H1 (cell line): Measurements from ENCODE around the gene HYDIN. TPM values are rescaled to one million over a fixed set of nuclear protein-coding genes. Genes with fewer than 3 reads are reported as not detected.

ENCODE experiments used
- ASH2L ChIP-seq: fragments of 200-600, 300-600 bp; sonication (generic); IDR thresholded peaks from one replicate; pipeline ENCODE4 v1.7.1; 2017; ENCODE audit warnings: low read length
- CHD7 ChIP-seq: fragments of 300-600 bp; sonication (generic); IDR thresholded peaks from 2 replicates; pipeline ENCODE4 v1.7.1; 2012; ENCODE audit warnings: low read length, moderate library complexity, mild to moderate bottlenecking, inconsistent platforms; ENCODE audit not compliant: insufficient replicate concordance
- CREB1 ChIP-seq: IDR thresholded peaks from 2 replicates; pipeline ENCODE4 v1.6.1; 2012; ENCODE audit warnings: inconsistent platforms
- EGR1 ChIP-seq: IDR thresholded peaks from 2 replicates; pipeline ENCODE4 v1.6.1; 2011; ENCODE audit warnings: low read depth, low read length, borderline replicate concordance
- HDAC6 ChIP-seq: IDR thresholded peaks from one replicate; pipeline ENCODE4 v1.7.1; 2012; ENCODE audit warnings: low read depth, mild to moderate bottlenecking, inconsistent platforms, low read length, moderate library complexity
- JUN ChIP-seq: IDR thresholded peaks from 2 replicates; pipeline ENCODE4 v1.6.1; 2011; ENCODE audit warnings: low read depth, mild to moderate bottlenecking, improper control_type of control experiment, low read length
- POU5F1 ChIP-seq: IDR thresholded peaks from 2 replicates; pipeline ENCODE4 v1.6.1; 2011; ENCODE audit warnings: low read depth, mild to moderate bottlenecking, low read length, moderate library complexity
- RAD21 ChIP-seq, 2 experiments: IDR thresholded peaks in 1 of 2; conservative IDR thresholded peaks in 1 of 2; 2 replicates each; pipeline ENCODE4 v1.6.1; 2011; ENCODE audit warnings: low read depth in 2 of 2, low read length in 2 of 2, improper control_type of control experiment in 1 of 2, inconsistent platforms in 1 of 2, mild to moderate bottlenecking in 1 of 2, moderate library complexity in 1 of 2
- RBBP5 ChIP-seq: IDR thresholded peaks from 2 replicates; pipeline ENCODE4 v1.7.1; 2012; ENCODE audit warnings: low read depth, mild to moderate bottlenecking, inconsistent platforms, low read length, moderate library complexity, borderline replicate concordance
- TCF12 ChIP-seq: IDR thresholded peaks from 2 replicates; pipeline ENCODE4 v1.6.1; 2011; ENCODE audit warnings: low read depth, mild to moderate bottlenecking, low read length
- polyA plus RNA-seq, 7 experiments: library from polyadenylated mRNA; depleted of rRNA in 3 of 7; stranded (reverse) in 5 of 7; unstranded in 2 of 7; fragments of >200 nt in 5 of 7; fragments of 200-250 nt in 2 of 7; gene quantifications; 1 replicate in 5 of 7; 2 replicates in 1 of 7; 4 replicates in 1 of 7; pipeline versions ENCODE4 v1.2.1 to v1.2.3, GENCODE V29; 2011 to 2013; ENCODE audit warnings: missing spikeins in 2 of 7, mixed read lengths in 2 of 7
- total RNA-seq: library from RNA; stranded (reverse); fragmentation: NEBNext Ultra II Directional; extraction: Animal tissue kit (Norgen Biotek cat#: 25700); gene quantifications from 2 replicates; pipeline ENCODE4 v1.2.1, GENCODE V29; 2021
- TF ChIP-seq, protein P1 (sequence below): IDR thresholded peaks from 2 replicates; pipeline ENCODE4 v1.6.1; 2012; ENCODE audit warnings: inconsistent platforms
- TF ChIP-seq, protein P2 (sequence below): IDR thresholded peaks from 2 replicates; pipeline ENCODE4 v1.6.1; 2012; ENCODE audit warnings: inconsistent platforms

Gene HYDIN
- total and polyA plus RNA-seq, 2 of the 8 experiments (the other 6 are each of a cell fraction or from before 2014, with no cell fraction given) = 1.1 to 1.8 TPM

DNA sequence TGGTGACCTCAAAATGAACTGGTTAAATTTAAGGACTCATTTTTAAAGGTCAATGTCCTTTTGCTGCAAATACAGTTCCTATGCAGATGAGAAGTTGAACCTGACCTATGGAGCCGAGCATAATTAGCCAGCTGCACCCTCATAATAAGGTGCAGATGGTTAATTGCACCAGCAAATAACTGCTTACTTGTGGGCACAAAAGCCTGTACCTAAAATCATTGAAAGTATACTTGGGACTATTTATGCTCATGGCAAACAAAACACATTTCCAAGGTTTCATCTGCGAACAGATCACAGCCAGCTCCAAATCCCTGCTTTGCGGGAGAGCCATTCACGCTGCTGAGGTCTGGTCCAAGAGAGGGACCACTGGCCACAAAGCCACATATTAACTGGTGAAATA is 13.0 kb downstream of the HYDIN start (continued):
- TF ChIP-seq CHD7 = no peak
- TF ChIP-seq JUN = no peak
- TF ChIP-seq CREB1 = no peak
- TF ChIP-seq TCF12 = no peak
- no peak for TF ChIP-seq POU5F1
- TF ChIP-seq, protein P1, sequence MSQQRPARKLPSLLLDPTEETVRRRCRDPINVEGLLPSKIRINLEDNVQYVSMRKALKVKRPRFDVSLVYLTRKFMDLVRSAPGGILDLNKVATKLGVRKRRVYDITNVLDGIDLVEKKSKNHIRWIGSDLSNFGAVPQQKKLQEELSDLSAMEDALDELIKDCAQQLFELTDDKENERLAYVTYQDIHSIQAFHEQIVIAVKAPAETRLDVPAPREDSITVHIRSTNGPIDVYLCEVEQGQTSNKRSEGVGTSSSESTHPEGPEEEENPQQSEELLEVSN = no peak
- TF ChIP-seq, protein P2, sequence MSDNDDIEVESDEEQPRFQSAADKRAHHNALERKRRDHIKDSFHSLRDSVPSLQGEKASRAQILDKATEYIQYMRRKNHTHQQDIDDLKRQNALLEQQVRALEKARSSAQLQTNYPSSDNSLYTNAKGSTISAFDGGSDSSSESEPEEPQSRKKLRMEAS = no peak
- TF ChIP-seq HDAC6 = no peak
- TF ChIP-seq RAD21 (IDR thresholded peaks at IDR 0.05 in 1 of 2, conservative IDR thresholded peaks at IDR 0.05 in 1 of 2; ENCODE audit: low read depth in 2 of 2, low read length in 2 of 2) = no peak
- no peak for TF ChIP-seq RBBP5
- TF ChIP-seq EGR1 = no peak
- TF ChIP-seq ASH2L = no peak
